PC-9 (cell line): ENCODE data around the gene PSMC2. TPM values are rescaled to one million over a fixed set of nuclear protein-coding genes. Genes with fewer than 3 reads are reported as not detected.

Source experiments
- BruUV-seq: library from RNA; stranded (reverse); fragments of 400-500 nt; replicated peaks from 2 replicates; lab custom pipeline; 2021; lab: Mats Ljungman, UMichigan
- CTCF ChIA-PET: fragments of 300-600 bp; sonication (Branson Sonifier 250); formaldehyde crosslinking; loops from one replicate; lab custom pipeline; 2022; ENCODE audit warnings: antibody characterized with exemption; lab: Charles Lee
- POLR2A ChIA-PET: fragments of 300-600 bp; sonication (Branson Sonifier 250); formaldehyde crosslinking; loops from one replicate; lab custom pipeline; 2022; ENCODE audit warnings: antibody characterized with exemption; ENCODE audit not compliant: unreplicated experiment; lab: Charles Lee
- DNase-seq, 2 experiments: peaks; one replicate each; pipeline versions ENCODE4 v3.0.0 to v3.0.0-alpha.2; 2015 to 2022; ENCODE audit warnings: mixed read lengths in 1 of 2
- H2AFZ ChIP-seq: fragments of 200-600 bp; sonication (generic); 2 replicates; pipeline ENCODE4 v1.8.1; 2017; ENCODE audit warnings: antibody characterized with exemption
- H3F3A ChIP-seq: fragments of 200-600 bp; sonication (generic); 2 replicates; pipeline ENCODE4 v1.8.1; 2017; ENCODE audit warnings: antibody characterized with exemption, mild to moderate bottlenecking, low read depth; ENCODE audit not compliant: insufficient read depth
- H3K27ac ChIP-seq: fragments of 200-600 bp; sonication (generic); 2 replicates; pipeline ENCODE4 v1.6.1; 2016; ENCODE audit warnings: mixed run types
- H3K27me3 ChIP-seq: fragments of 200-600 bp; sonication (generic); 2 replicates; pipeline ENCODE4 v1.6.1; 2016; ENCODE audit warnings: low read depth, mixed run types; ENCODE audit not compliant: insufficient read depth
- H3K36me3 ChIP-seq: fragments of 200-600 bp; sonication (generic); 2 replicates; pipeline ENCODE4 v1.6.1; 2016; ENCODE audit warnings: low read depth, mixed run types
- H3K4me1 ChIP-seq: fragments of 200-600 bp; sonication (generic); replicated peaks from 2 replicates; pipeline ENCODE4 v1.6.1; 2016; ENCODE audit warnings: mixed run types; ENCODE audit not compliant: insufficient read depth
- H3K4me2 ChIP-seq: fragments of 200-600 bp; sonication (generic); 2 replicates; pipeline ENCODE4 v1.6.1; 2017; ENCODE audit warnings: mixed run types
- H3K4me3 ChIP-seq: fragments of 200-600 bp; sonication (generic); 2 replicates; pipeline ENCODE4 v1.6.1; 2016; ENCODE audit warnings: mixed run types
- H3K79me2 ChIP-seq: fragments of 200-600 bp; sonication (generic); 2 replicates; pipeline ENCODE4 v1.6.1; 2017; ENCODE audit warnings: low read depth, mixed run types
- H3K9me2 ChIP-seq: fragments of 200-600 bp; sonication (generic); 2 replicates; pipeline ENCODE4 v1.8.1; 2017; ENCODE audit warnings: mild to moderate bottlenecking; ENCODE audit not compliant: insufficient read depth
- H3K9me3 ChIP-seq: fragments of 200-600 bp; sonication (generic); 2 replicates; pipeline ENCODE4 v1.8.1; 2016; ENCODE audit warnings: low read depth; ENCODE audit not compliant: insufficient read depth
- H4K20me1 ChIP-seq: fragments of 200-600 bp; sonication (generic); 2 replicates; pipeline ENCODE4 v1.8.1; 2017; ENCODE audit not compliant: insufficient read depth
- CTCF ChIP-seq: fragments of 200-600 bp; sonication (generic); conservative IDR thresholded peaks from 2 replicates; pipeline ENCODE4 v1.6.1; 2017; ENCODE audit warnings: mixed run types, antibody characterized with exemption, mild to moderate bottlenecking, moderate library complexity
- EZH2 ChIP-seq: fragments of 200-600 bp; sonication (generic); IDR thresholded peaks from 2 replicates; pipeline ENCODE4 v1.8.0; 2017; ENCODE audit warnings: antibody characterized with exemption, low read depth
- intact Hi-C: fragments of 100-400 bp; cut with micrococcal nuclease; formaldehyde crosslinking; loops from one replicate; pipeline ENCODE4 v1.10.0; 2022; ENCODE audit not compliant: unreplicated experiment
- total RNA-seq: library from RNA; stranded (reverse); gene quantifications from 2 replicates; pipeline ENCODE4 v1.2.3, GENCODE V29; 2021

Gene PSMC2
- total RNA-seq, 1 experiment from 2014 or later = 196 TPM

GRCh38 chr7:103412151-103412550 is 64.7 kb downstream of the PSMC2 start:
- Histone ChIP-seq H3K27me3 (no peaks in the 10 kb centered on the region), H4K20me1 (no peaks in the 10 kb centered on the region), H3K9me3 (no peaks in the 10 kb centered on the region), H3K4me1 (no peaks in the 10 kb centered on the region), H3K79me2 (no peaks in the 10 kb centered on the region), H3K36me3 (no peaks in the 10 kb centered on the region), H3K4me2 (no peak overlapping the region), H2AFZ (no peak overlapping the region), H3K9me2 (no peaks in the 10 kb centered on the region), H3K4me3 (no peak overlapping the region), H3K27ac (no peak overlapping the region), H3F3A (no peaks in the 10 kb centered on the region)
- DNase-seq = no peak
- ChIA-PET CTCF (no interaction called here), POLR2A (no interaction called here)
- intact Hi-C loops = no loop called here
- TF ChIP-seq EZH2 = no peak
- no peak for TF ChIP-seq CTCF
- no TSS peak for BruUV-seq

- H3K79me2 ChIP-seq = no peaks in the 10 kb centered on the region
- H3K9me2 ChIP-seq = no peaks in the 10 kb centered on the region
- no peaks in the 10 kb centered on the region for H3K4me1 ChIP-seq
- intact Hi-C loops = no loop called here
- H3K27ac ChIP-seq = no peak overlapping the region
- ChIA-PET POLR2A (no interaction called here), CTCF (interaction anchor here (0.6 kb wide), 1 partner anchor 655 kb away, joined by 4 read pairs; no protein-coding TSS in a partner anchor)
- no peaks in the 10 kb centered on the region for H3K9me3 ChIP-seq
- no peak overlapping the region for H3K4me2 ChIP-seq
- no peaks in the 10 kb centered on the region for H3K36me3 ChIP-seq
- no peak for DNase-seq
- no peak overlapping the region for H3K4me3 ChIP-seq
- no peak overlapping the region for H2AFZ ChIP-seq
- no peak for TF ChIP-seq CTCF
- TF ChIP-seq EZH2 = no peak
- no TSS peak for BruUV-seq
- H4K20me1 ChIP-seq = no peaks in the 10 kb centered on the region
- H3F3A ChIP-seq = no peaks in the 10 kb centered on the region
- no peaks in the 10 kb centered on the region for H3K27me3 ChIP-seq
These were observed 66.0 kb downstream of the PSMC2 start for GRCh38 chr7:103413407-103413806.

GRCh38 chr7:103418241-103418640 is 70.8 kb downstream of the PSMC2 start:
- Histone ChIP-seq H3F3A (no peaks in the 10 kb centered on the region), H3K4me2 (no peak overlapping the region), H3K4me1 (no peaks in the 10 kb centered on the region), H4K20me1 (no peaks in the 10 kb centered on the region), H3K4me3 (no peak overlapping the region), H3K27me3 (no peaks in the 10 kb centered on the region), H3K27ac (no peak overlapping the region), H3K79me2 (no peaks in the 10 kb centered on the region), H3K9me2 (no peaks in the 10 kb centered on the region), H3K36me3 (no peaks in the 10 kb centered on the region), H2AFZ (no peak overlapping the region), H3K9me3 (no peaks in the 10 kb centered on the region)
- CTCF ChIA-PET = no interaction called here
- POLR2A ChIA-PET = no interaction called here
- intact Hi-C loops = no loop called here
- TF ChIP-seq CTCF (no peak), EZH2 (no peak)
- no TSS peak for BruUV-seq
- DNase-seq = no peak

Other genes starting within 250 kb of the PSMC2 start
- gene NAPEPLD, start 198.5 kb upstream of the PSMC2 start, total RNA-seq = 22.6 TPM in 2 replicates
- gene PMPCB, start 50.2 kb upstream of the PSMC2 start, total RNA-seq = 72.2 and 78.1 TPM in 2 replicates
- gene DNAJC2, start 2.9 kb upstream of the PSMC2 start, total RNA-seq = 37.8 and 42.2 TPM in 2 replicates
- not detected in 2 replicates for gene SLC26A5, start 98.6 kb downstream of the PSMC2 start, total RNA-seq